ENCODE data around the gene RBM38.

DNA sequence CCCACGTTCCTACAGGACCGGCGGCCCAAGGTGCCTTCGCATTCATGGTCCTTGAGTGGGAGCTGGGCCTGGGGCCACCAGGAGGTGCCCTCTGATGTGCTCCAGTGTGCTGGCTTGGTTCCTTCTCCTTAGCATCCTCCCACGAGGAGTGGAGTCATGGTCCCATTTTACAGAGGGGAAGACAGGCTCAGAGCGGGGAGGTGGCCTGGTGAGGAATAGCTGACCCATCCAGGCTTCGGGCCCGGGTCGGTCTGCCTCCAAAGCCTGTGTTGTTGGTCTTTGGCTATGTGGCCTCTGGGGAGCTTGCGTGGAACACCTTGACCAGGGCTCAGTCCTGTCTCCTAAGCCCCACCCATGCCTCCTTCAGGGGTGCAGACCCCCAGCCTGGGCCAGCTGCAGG lies 22.8 kb downstream of the RBM38 start:
- TF ChIP-seq, protein P1, sequence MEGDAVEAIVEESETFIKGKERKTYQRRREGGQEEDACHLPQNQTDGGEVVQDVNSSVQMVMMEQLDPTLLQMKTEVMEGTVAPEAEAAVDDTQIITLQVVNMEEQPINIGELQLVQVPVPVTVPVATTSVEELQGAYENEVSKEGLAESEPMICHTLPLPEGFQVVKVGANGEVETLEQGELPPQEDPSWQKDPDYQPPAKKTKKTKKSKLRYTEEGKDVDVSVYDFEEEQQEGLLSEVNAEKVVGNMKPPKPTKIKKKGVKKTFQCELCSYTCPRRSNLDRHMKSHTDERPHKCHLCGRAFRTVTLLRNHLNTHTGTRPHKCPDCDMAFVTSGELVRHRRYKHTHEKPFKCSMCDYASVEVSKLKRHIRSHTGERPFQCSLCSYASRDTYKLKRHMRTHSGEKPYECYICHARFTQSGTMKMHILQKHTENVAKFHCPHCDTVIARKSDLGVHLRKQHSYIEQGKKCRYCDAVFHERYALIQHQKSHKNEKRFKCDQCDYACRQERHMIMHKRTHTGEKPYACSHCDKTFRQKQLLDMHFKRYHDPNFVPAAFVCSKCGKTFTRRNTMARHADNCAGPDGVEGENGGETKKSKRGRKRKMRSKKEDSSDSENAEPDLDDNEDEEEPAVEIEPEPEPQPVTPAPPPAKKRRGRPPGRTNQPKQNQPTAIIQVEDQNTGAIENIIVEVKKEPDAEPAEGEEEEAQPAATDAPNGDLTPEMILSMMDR (tag by site-specific recombination; IDR thresholded peaks at IDR 0.05) = no peak
- TF ChIP-seq, protein P2, sequence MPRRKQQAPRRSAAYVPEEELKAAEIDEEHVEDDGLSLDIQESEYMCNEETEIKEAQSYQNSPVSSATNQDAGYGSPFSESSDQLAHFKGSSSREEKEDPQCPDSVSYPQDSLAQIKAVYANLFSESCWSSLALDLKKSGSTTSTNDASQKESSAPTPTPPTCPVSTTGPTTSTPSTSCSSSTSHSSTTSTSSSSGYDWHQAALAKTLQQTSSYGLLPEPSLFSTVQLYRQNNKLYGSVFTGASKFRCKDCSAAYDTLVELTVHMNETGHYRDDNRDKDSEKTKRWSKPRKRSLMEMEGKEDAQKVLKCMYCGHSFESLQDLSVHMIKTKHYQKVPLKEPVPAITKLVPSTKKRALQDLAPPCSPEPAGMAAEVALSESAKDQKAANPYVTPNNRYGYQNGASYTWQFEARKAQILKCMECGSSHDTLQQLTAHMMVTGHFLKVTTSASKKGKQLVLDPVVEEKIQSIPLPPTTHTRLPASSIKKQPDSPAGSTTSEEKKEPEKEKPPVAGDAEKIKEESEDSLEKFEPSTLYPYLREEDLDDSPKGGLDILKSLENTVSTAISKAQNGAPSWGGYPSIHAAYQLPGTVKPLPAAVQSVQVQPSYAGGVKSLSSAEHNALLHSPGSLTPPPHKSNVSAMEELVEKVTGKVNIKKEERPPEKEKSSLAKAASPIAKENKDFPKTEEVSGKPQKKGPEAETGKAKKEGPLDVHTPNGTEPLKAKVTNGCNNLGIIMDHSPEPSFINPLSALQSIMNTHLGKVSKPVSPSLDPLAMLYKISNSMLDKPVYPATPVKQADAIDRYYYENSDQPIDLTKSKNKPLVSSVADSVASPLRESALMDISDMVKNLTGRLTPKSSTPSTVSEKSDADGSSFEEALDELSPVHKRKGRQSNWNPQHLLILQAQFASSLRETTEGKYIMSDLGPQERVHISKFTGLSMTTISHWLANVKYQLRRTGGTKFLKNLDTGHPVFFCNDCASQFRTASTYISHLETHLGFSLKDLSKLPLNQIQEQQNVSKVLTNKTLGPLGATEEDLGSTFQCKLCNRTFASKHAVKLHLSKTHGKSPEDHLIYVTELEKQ (tag by site-specific recombination; IDR thresholded peaks at IDR 0.05; ENCODE audit: borderline replicate concordance) = no peak
- TF ChIP-seq TCF7L2 (IDR thresholded peaks at IDR 0.05; ENCODE audit: borderline replicate concordance, low read depth, low read length) (no peak), ZNF292 (tag by site-specific recombination; IDR thresholded peaks at IDR 0.05; ENCODE audit: borderline replicate concordance, low read depth) (no peak), ZSCAN30 (tag by site-specific recombination; IDR thresholded peaks at IDR 0.05) (no peak), ZNF274 (IDR thresholded peaks at IDR 0.05; ENCODE audit: low read length) (no peak), ZNF274 (tag by site-specific recombination; IDR thresholded peaks at IDR 0.05; ENCODE audit: borderline replicate concordance) (no peak)
- TF ChIP-seq, protein P3, sequence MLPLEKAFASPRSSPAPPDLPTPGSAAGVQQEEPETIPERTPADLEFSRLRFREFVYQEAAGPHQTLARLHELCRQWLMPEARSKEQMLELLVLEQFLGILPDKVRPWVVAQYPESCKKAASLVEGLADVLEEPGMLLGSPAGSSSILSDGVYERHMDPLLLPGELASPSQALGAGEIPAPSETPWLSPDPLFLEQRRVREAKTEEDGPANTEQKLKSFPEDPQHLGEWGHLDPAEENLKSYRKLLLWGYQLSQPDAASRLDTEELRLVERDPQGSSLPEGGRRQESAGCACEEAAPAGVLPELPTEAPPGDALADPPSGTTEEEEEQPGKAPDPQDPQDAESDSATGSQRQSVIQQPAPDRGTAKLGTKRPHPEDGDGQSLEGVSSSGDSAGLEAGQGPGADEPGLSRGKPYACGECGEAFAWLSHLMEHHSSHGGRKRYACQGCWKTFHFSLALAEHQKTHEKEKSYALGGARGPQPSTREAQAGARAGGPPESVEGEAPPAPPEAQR (tag by site-specific recombination; IDR thresholded peaks at IDR 0.05) = no peak
